Fibroblast of skin of right quadriceps (primary cell): ENCODE results near the gene TYROBP.
A peak's percentile ranks its signal among the peaks of the same experiment; 100 is the strongest.
"Not testable (repeated sequence)": the region's sequence is repeated elsewhere in the genome, so short reads cannot be mapped to it uniquely, and the experiment has no call there.

ENCODE experiments used
- DNase-seq: peaks from one replicate; pipeline ENCODE4 v3.0.0-alpha.2; 2013

Gene TYROBP

GRCh38 chr19:35908010-35908441 lies at the start of gene TYROBP:
TSS of gene TYROBP (minus strand) at chr19:35908295. CDS start at chr19:35908228, 67 bp downstream.
- no peak for DNase-seq

DNA sequence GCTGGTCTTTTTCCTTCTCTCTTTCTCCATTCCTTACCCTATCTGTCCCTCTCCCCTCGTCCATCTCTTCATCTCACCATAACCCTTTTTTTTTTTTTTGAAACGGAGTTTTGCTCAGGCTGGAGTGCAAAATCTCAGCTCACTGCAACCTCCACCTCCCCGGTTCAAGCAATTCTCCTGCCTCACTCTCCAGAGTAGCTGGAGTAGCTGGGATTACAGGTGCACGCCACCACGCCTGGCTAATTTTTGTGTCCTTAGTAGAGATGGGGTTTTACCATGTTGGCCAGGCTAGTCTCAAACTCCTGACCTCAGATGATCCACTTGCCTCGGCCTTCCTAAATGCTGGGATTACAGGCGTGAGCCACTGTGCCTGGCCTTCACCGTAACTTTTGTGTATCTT lies 49.3 kb upstream of the TYROBP start:
- not testable (repeated sequence) for DNase-seq

GRCh38 chr19:35955881-35956634 lies 48.0 kb upstream of the TYROBP start:
- DNase-seq, result no peak

- no peak for DNase-seq
Observed at GRCh38 chr19:35949131-35949530, 41.0 kb upstream of the TYROBP start.

GRCh38 chr19:35946203-35946602 lies 38.1 kb upstream of the TYROBP start:
- no peak for DNase-seq

GRCh38 chr19:35945121-35945790 lies 37.2 kb upstream of the TYROBP start:
- DNase-seq, result no peak

- DNase-seq, result no peak
Observed at GRCh38 chr19:35944556-35944955, 36.5 kb upstream of the TYROBP start.

GRCh38 chr19:35943321-35944301 lies 35.5 kb upstream of the TYROBP start:
- DNase-seq, result no peak

- no peak for DNase-seq
Observed at GRCh38 chr19:35942235-35942634, 34.1 kb upstream of the TYROBP start.

DNA sequence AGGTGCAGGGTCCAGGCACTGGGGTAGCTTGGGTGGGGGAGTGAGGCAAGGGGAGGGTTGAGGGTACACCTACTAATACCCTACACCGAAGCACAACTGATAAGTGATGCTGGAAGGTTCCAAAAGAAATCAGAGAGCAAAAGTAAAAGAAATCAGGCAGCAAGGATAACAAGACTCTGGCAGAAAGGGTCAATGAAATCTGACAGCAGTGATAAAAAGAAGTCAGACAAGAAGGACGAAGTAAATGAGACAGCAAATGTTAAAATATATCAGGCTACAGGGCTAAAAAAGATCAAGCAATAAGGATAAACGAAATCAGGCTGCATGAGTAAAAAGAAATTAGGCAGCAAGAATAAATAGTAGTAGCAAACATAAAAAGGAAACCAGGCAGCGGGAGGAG lies 32.7 kb upstream of the TYROBP start:
- no peak for DNase-seq

GRCh38 chr19:35940078-35940775 lies 32.1 kb upstream of the TYROBP start:
- no peak for DNase-seq

DNA sequence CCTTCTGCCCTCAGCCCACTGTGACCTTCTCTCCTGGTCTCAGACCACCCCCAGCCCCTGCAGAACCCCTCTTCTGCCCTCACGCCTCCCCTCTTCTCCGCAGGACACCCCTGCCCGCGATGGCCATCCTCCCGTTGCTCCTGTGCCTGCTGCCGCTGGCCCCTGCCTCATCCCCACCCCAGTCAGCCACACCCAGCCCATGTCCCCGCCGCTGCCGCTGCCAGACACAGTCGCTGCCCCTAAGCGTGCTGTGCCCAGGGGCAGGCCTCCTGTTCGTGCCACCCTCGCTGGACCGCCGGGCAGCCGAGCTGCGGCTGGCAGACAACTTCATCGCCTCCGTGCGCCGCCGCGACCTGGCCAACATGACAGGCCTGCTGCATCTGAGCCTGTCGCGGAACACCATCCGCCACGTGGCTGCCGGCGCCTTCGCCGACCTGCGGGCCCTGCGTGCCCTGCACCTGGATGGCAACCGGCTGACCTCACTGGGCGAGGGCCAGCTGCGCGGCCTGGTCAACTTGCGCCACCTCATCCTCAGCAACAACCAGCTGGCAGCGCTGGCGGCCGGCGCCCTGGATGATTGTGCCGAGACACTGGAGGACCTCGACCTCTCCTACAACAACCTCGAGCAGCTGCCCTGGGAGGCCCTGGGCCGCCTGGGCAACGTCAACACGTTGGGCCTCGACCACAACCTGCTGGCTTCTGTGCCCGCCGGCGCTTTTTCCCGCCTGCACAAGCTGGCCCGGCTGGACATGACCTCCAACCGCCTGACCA lies 31.4 kb upstream of the TYROBP start:
- no peak for DNase-seq

DNA sequence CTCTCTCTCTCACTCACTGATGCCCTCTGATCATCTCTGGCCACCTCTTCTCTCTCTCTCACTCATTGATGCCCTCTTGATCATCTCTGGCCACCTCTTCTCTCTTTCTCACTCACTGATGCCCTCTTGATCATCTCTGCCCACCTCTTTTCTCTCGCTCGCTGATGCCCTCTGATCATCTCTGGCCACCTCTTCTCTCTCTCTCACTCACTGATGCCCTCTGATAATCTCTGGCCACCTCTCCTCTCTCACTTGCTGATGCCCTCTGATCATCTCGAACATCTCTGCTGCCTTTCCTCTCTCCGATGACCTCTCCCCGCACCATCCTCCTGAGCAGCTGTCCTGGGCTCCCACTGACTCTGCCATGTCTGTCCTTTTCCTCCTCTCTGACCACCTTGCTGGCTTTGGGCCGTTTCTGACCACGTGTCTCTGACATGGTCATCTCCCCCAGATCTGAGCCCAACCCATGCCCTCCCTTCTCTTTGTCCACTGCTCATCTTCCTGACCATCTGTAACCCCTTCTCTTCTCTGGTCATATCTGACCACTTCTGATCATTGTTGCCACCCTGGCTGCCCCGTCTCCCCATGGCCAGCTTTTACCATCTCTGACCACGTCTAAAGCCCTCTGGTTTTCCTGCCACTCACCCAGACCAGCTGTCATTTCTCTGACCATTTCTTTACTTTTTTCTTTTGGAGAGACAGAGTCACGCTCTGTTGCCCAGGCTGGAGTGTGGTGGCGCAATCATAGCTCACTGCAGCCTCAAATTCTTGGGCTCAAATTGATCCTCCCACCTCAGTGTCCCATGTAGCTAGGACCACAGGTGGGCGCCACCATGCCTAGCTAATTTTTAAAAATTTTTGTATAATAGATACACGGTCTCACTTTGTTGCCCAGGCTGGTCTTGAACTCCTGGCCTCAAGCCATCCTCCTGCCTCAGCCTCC lies 30.5 kb upstream of the TYROBP start:
- no peak for DNase-seq

GRCh38 chr19:35937345-35938281 lies 29.5 kb upstream of the TYROBP start:
- no peak for DNase-seq

GRCh38 chr19:35936738-35937268 lies 28.7 kb upstream of the TYROBP start:
- DNase-seq, result no peak

DNA sequence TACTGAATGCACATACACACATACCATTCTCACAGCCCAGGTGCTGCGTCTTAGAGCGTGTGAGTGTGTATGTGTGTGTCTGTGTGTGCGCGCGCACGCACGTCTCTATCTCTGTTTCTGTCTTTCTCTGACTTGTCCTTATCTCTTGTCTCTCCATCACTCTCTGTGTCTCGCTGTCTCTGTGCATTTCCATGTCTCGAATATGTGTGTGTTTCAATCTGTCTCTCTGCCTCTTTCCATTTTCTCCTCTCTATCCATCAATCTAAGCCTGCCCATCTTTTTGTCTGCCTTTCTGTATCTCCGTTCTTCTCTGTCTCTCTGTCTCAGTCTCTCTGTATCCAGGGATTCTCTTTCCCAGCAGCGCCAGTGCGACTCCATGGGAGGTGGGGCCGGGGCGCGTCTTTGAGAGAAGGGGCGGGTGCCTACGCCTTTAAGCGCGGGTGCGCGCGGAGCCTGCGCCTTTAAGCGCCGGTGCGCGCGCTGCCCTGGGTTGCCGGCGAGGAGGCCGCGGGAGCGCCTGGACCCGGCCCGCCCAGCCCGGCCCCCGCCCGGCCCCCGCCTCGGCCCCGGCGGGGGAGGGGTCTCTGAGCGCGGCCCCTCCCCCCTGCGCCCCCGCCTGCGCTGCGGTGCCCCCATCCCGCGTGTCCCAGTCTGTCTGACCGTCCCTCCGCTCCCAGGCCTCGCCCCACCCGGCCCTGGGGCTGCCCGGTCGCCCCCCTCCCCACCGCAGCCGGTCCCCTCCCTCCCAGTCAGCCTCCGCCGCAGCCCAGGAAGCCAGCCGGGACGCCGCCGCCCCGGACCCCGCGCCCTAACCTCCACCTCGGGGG lies 28.0 kb upstream of the TYROBP start, which contains the start of gene LRFN3:
Gene LRFN3, plus strand, starts transcription at position 464 of the 827 bp plus-strand sequence. CDS start 3,052 bp downstream, outside the sequence.
- peak; percentile 70 for DNase-seq

DNA sequence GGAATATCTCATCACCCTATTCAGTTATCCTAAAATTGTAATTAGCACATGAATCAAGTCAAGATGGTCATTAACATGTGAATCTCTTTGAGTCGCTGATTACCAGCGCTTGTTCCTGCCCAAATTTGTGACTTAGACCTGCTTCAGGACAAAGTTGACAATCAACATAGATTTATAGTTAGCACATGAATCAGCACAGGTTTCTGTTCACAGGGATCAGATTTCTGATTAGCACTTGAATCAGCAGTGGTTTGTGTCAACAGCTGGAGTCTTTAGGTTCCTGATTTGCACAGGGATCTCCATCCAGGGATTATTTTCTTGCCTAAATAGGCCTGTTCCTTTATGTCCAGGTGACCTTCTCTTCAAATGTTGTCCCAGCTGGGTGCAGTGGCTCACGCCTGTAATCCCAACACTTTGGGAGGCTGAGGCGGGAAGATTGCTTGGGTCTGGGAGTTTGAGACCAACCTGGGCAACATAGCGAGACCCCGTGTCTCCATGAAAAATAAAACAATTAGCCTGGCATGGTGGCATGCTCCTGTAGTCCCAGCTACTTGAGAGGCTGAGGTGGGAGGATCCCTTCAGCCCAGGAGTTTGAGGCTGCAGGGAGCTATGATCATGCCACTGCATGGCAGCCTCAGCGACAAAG lies 24.3 kb upstream of the TYROBP start:
- DNase-seq, result no peak

- DNase-seq, result no peak
Observed at GRCh38 chr19:35931874-35932202, 23.7 kb upstream of the TYROBP start.
